ENCODE measurements around the gene ARID5B.

ARID5B gene

DNA sequence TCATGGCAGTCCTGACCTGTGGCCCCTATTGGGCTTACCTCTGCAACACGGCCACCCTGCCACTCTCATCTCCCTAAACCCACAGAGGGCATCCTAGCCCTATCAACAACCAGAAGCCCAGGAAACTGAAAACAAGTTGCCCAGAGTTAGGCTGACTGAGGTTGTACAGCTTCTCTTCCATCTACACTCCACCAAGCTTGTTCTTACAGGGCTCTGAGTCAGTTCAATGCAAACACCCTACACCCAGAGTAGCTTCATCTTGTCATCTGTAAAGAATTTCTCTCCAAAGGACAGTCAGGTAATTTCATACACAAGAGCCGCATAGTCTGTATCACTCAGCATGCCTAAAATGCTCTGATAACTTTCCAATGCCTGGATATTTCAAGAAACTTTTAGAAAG lies 175.4 kb downstream of the ARID5B start:
- peak in 1 of 2 experiments; percentile 62 for DNase-seq (ENCODE audit: low read depth in 1 of 2, low spot score in 1 of 2)
- TF ChIP-seq JUND (IDR thresholded peaks at IDR 0.05; ENCODE audit: low read depth), result no peak
- in situ Hi-C loops (cut with HindIII; ENCODE audit: low pct_unique_long_range_greater_than_20kb, low sequenced_read_pairs), result no loop called here

GRCh38 chr10:62077330-62078015 lies 176.0 kb downstream of the ARID5B start:
- DNase-seq (ENCODE audit: low read depth in 1 of 2, low spot score in 1 of 2), result no peak
- no peak for TF ChIP-seq JUND (IDR thresholded peaks at IDR 0.05; ENCODE audit: low read depth)
- in situ Hi-C loops (cut with HindIII; ENCODE audit: low pct_unique_long_range_greater_than_20kb, low sequenced_read_pairs), result no loop called here

DNA sequence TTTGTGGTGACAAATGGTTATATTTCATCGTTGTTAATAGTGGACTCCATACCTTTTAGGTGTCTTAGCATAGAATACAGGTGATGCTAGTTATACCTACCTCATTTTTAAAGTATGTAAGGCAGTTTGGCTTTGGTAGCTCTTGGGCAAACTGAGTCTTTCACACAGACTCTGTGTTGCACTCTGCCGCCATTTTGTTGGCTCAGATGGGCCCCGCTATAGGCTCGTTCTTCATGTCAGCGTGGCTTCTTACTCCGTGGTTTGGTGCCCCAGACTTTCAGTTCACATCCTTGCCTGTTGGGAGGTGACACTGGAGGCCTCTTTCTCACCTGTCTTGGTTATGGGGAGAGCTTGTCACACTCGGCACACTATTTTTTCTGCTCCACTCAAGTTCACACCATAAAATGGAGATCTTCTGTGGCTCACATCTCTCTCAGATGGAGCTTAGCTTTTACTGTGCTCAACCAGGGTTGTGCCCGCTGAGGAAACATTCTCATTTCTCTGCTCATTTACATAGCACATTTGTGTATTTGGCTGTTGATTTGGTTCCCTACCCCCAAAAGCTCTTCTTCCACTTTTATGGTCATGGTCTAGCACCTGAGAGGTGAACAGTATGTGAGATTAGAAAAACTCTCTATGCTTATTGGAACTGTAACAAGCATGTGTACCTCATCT lies 178.5 kb downstream of the ARID5B start:
- TF ChIP-seq JUND (IDR thresholded peaks at IDR 0.05; ENCODE audit: low read depth), result no peak
- in situ Hi-C loops (cut with HindIII; ENCODE audit: low pct_unique_long_range_greater_than_20kb, low sequenced_read_pairs), result no loop called here
- no peak for DNase-seq (ENCODE audit: low read depth in 1 of 2, low spot score in 1 of 2)

DNA sequence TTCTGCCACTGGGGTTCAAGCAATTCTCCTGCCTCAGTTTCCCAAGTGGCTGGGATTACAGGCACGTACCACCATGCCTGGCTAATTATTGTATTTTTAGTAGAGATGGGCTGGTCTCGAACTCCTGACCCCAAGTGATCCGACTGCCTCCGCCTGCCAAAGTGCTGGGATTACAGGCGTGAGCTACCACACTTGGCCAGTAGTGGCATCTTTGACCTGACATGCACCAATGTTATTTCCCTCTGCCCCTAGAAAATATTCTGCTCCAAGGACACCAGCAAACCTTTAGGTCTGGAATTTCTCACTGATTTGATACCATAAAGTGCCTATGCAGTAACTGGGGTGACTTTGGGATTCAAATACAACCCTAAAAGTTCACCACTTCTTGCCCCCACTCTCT lies 179.4 kb downstream of the ARID5B start:
- in situ Hi-C loops (cut with HindIII; ENCODE audit: low pct_unique_long_range_greater_than_20kb, low sequenced_read_pairs), result no loop called here
- TF ChIP-seq JUND (IDR thresholded peaks at IDR 0.05; ENCODE audit: low read depth), result no peak
- no peak for DNase-seq (ENCODE audit: low read depth in 1 of 2, low spot score in 1 of 2)

DNA sequence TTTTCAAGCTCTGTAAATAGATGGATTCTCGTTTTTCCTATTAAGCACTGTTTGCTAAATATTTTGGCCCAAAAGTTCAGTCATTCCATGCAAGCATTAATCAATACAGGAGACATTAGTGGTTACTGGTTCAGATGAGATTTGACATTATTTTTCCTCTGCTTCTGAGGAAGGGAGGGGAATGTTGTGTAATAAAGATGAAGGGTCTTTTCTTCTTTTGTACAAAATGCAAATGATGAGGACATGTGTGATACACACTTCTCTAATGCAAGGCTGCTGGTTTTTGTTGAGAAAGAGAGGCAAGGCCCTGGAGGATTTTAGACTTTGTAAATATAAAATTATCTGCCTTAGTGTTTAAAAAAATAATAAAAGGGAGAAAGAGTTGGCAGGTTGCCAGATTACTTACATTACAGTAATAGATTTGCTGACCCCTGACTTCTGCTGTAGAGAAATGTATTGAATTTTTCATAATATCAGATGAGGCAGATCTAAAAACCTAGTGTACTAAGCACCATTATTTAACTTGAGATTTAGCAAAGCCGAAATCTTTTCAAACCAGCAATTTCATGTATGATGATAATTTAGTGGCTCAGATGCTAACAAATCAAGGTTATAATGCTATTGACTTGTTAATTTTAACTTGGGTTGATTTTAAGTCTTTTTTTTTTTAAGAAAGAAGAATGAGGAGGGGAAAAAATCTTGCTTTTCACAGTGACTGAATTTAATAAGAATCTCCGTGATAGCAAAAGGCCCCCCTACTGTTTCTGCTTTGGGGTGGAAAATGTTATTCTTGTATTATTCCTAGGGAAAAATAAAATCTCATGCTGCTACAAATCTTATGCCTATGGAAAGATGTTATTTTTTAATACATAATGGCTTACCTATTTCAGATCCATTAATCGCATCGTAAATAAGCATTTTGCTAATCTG lies 180.1 kb downstream of the ARID5B start:
- in situ Hi-C loops (cut with HindIII; ENCODE audit: low pct_unique_long_range_greater_than_20kb, low sequenced_read_pairs), result no loop called here
- no peak for TF ChIP-seq JUND (IDR thresholded peaks at IDR 0.05; ENCODE audit: low read depth)
- DNase-seq (ENCODE audit: low read depth in 1 of 2, low spot score in 1 of 2), result no peak

GRCh38 chr10:62082271-62082656 lies 180.8 kb downstream of the ARID5B start:
- TF ChIP-seq JUND (IDR thresholded peaks at IDR 0.05; ENCODE audit: low read depth), result peak; percentile 37; the same call in 1 of the 2 replicates
- DNase-seq (ENCODE audit: low read depth in 1 of 2, low spot score in 1 of 2), result no peak
- in situ Hi-C loops (cut with HindIII; ENCODE audit: low pct_unique_long_range_greater_than_20kb, low sequenced_read_pairs), result no loop called here

GRCh38 chr10:62082729-62083411 lies 181.4 kb downstream of the ARID5B start:
- in situ Hi-C loops (cut with HindIII; ENCODE audit: low pct_unique_long_range_greater_than_20kb, low sequenced_read_pairs), result no loop called here
- DNase-seq (ENCODE audit: low read depth in 1 of 2, low spot score in 1 of 2), result peak in 1 of 2 experiments; percentile 40
- no peak for TF ChIP-seq JUND (IDR thresholded peaks at IDR 0.05; ENCODE audit: low read depth)

GRCh38 chr10:62083412-62084267 lies 182.1 kb downstream of the ARID5B start:
- no peak for TF ChIP-seq JUND (IDR thresholded peaks at IDR 0.05; ENCODE audit: low read depth)
- DNase-seq (ENCODE audit: low read depth in 1 of 2, low spot score in 1 of 2), result peak in 1 of 2 experiments; percentile 49

GRCh38 chr10:62084451-62084850 lies 183.0 kb downstream of the ARID5B start:
- no peak for DNase-seq (ENCODE audit: low read depth in 1 of 2, low spot score in 1 of 2)
- no peak for TF ChIP-seq JUND (IDR thresholded peaks at IDR 0.05; ENCODE audit: low read depth)
- in situ Hi-C loops (cut with HindIII; ENCODE audit: low pct_unique_long_range_greater_than_20kb, low sequenced_read_pairs), result no loop called here

More at GRCh38 chr10:62083412-62084267, 182.1 kb downstream of the ARID5B start:
- in situ Hi-C loops (cut with HindIII; ENCODE audit: low pct_unique_long_range_greater_than_20kb, low sequenced_read_pairs), result no loop called here

DNA sequence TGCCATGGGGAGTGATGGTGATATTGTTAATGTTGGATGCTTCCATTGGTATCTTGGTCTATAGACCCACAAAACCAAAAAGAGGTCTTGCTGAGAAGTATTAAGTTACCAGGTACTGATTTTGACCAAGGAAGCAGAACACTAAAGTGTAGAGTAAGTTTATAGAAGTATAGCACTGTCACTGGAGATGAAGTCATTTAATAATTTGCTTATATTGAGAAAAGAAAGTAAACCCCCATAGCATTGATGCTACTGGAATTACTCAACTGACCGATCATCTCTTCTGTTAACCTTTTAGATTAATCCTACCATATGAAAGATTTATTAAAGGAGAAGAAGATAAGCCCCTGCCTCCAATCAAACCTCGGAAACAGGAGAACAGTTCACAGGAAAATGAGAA lies 183.9 kb downstream of the ARID5B start:
- TF ChIP-seq JUND (IDR thresholded peaks at IDR 0.05; ENCODE audit: low read depth), result no peak
- in situ Hi-C loops (cut with HindIII; ENCODE audit: low pct_unique_long_range_greater_than_20kb, low sequenced_read_pairs), result no loop called here
- no peak for DNase-seq (ENCODE audit: low read depth in 1 of 2, low spot score in 1 of 2)

DNA sequence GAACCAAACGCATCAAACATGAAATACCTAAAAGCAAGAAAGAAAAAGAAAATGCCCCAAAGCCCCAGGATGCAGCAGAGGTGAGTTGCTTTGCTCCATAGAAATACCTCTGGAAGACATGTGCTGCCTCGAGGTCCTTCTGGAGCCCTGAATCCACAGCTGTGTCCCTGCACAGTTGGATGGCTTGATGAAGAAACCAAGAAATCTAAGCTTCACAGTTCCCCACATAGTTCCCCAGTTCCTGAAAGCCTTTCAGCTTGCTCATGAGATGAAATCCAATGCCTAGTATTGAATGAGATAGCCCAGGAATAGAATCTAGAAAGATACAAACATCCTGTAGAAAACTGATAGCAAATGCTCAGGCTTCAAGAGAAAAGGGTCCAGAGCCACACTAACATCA lies 184.3 kb downstream of the ARID5B start:
- no peak for DNase-seq (ENCODE audit: low read depth in 1 of 2, low spot score in 1 of 2)
- in situ Hi-C loops (cut with HindIII; ENCODE audit: low pct_unique_long_range_greater_than_20kb, low sequenced_read_pairs), result no loop called here
- no peak for TF ChIP-seq JUND (IDR thresholded peaks at IDR 0.05; ENCODE audit: low read depth)
